Right lobe of liver (tissue), 4 donors: ENCODE measurements around the gene AREL1.

Source experiments
- CTCF ChIP-seq, 4 donors: fragments of 200-600 bp in 3 of 4; fragments of 450-650 bp in 1 of 4; IDR thresholded peaks; one replicate each; pipeline versions ENCODE4 v1.5.1 to v1.8.0; 2016 to 2022; ENCODE audit warnings: antibody characterized with exemption in 4 of 4, mild to moderate bottlenecking in 2 of 4
- POLR2A ChIP-seq: fragments of 450-650 bp; IDR thresholded peaks from one replicate; pipeline ENCODE4 v1.6.1; 2017; ENCODE audit warnings: antibody characterized with exemption, mild to moderate bottlenecking
- donor health status: DM: no; HTN: no; CAD: no.
- donor health status: DM: no; HTN: no; CAD: no.
- donor health status: DM: no; HTN: yes; CAD: no.

- TF ChIP-seq CTCF (IDR thresholded peaks at IDR 0.05) (no peak), POLR2A (no peak)
These were observed 55.9 kb downstream of the AREL1 start for GRCh38 chr14:74656964-74657363.
